Measurements from ENCODE around the gene TMED5.
"Not testable (repeated sequence)": the region's sequence is repeated elsewhere in the genome, so short reads cannot be mapped to it uniquely, and the experiment has no call there.

The TMED5 gene

GRCh38 chr1:93179886-93180722, at the start of gene TMED5:
Gene TMED5 (minus strand): TSS chr1:93180413. CDS start chr1:93180242, 171 bp downstream.
- peak; percentile 88 to 92 for DNase-seq

- DNase-seq: no peak
These were observed 42.9 kb upstream of the TMED5 start for GRCh38 chr1:93223023-93223675.

GRCh38 chr1:93221913-93222312, 41.7 kb upstream of the TMED5 start:
- DNase-seq: no peak

GRCh38 chr1:93220716-93221115, 40.5 kb upstream of the TMED5 start:
- not testable (repeated sequence) for DNase-seq

GRCh38 chr1:93219443-93219842, 39.2 kb upstream of the TMED5 start:
- DNase-seq: peak; percentile 4 to 6

GRCh38 chr1:93215322-93215721, 35.1 kb upstream of the TMED5 start:
- no peak for DNase-seq

GRCh38 chr1:93207211-93207610, 27.0 kb upstream of the TMED5 start:
- no peak for DNase-seq

GRCh38 chr1:93206567-93206954, 26.3 kb upstream of the TMED5 start:
- no peak for DNase-seq

- no peak for DNase-seq
These were observed 25.8 kb upstream of the TMED5 start for GRCh38 chr1:93205892-93206566.

- DNase-seq: no peak
These were observed 20.5 kb upstream of the TMED5 start for GRCh38 chr1:93200714-93201113.

GRCh38 chr1:93200086-93200620, 19.9 kb upstream of the TMED5 start:
- no peak for DNase-seq

- DNase-seq: no peak
These were observed 18.9 kb upstream of the TMED5 start for GRCh38 chr1:93199150-93199549.

- no peak for DNase-seq
These were observed 16.4 kb upstream of the TMED5 start for GRCh38 chr1:93196591-93196990.

GRCh38 chr1:93194231-93194990, 14.2 kb upstream of the TMED5 start:
- DNase-seq: no peak

GRCh38 chr1:93190432-93190831, 10.2 kb upstream of the TMED5 start:
- no peak for DNase-seq

GRCh38 chr1:93186667-93187066, 6.5 kb upstream of the TMED5 start:
- no peak for DNase-seq

GRCh38 chr1:93180723-93181613, 755 bp upstream of the TMED5 start, which contains the start of gene CCDC18:
Gene CCDC18 (plus strand): TSS chr1:93180724. CDS start chr1:93183362, 2,638 bp downstream.
- peak; percentile 47 to 48 for DNase-seq

- DNase-seq: no peak
These were observed 1.8 kb downstream of the TMED5 start for GRCh38 chr1:93178418-93178817.

- no peak for DNase-seq
These were observed 2.2 kb downstream of the TMED5 start for GRCh38 chr1:93177991-93178390.

GRCh38 chr1:93174638-93175037, 5.6 kb downstream of the TMED5 start:
- not testable (repeated sequence) for DNase-seq

GRCh38 chr1:93172778-93173177, 7.4 kb downstream of the TMED5 start:
- DNase-seq: no peak

Measured in activated CD4-positive, alpha-beta T cell treated with anti-CD3 and anti-CD28 coated beads, Interleukin-2, amount 50 U/mL, for 4 hours (primary cell).